Fibroblast of mammary gland (primary cell): ENCODE measurements around the gene ZNF655.
"Not testable (repeated sequence)": the region's sequence is repeated elsewhere in the genome, so short reads cannot be mapped to it uniquely, and the experiment has no call there.

Source experiments
- DNase-seq: peaks from one replicate; pipeline ENCODE4 v3.0.0-alpha.2; 2010; ENCODE audit warnings: low read depth
- H3K4me3 ChIP-seq: 2 replicates; pipeline ENCODE4 v1.5.1; 2011; ENCODE audit warnings: low read depth, mild to moderate bottlenecking, low read length, moderate library complexity; ENCODE audit not compliant: control insufficient read depth
- CTCF ChIP-seq: conservative IDR thresholded peaks from 2 replicates; pipeline ENCODE4 v1.5.1; 2011; ENCODE audit warnings: low read depth, low read length, inconsistent platforms; ENCODE audit not compliant: control insufficient read depth, insufficient read depth

ZNF655 gene

GRCh38 chr7:99573257-99573656, 14.8 kb downstream of the ZNF655 start:
- no peak overlapping the region for H3K4me3 ChIP-seq
- no peak for TF ChIP-seq CTCF
- no peak for DNase-seq

GRCh38 chr7:99576251-99576650, 17.8 kb downstream of the ZNF655 start:
- no peak overlapping the region for H3K4me3 ChIP-seq
- no peak for DNase-seq
- TF ChIP-seq CTCF: no peak

- no peak for TF ChIP-seq CTCF
- H3K4me3 ChIP-seq: peak overlapping the region; percentile 57
- no peak for DNase-seq
Observed at GRCh38 chr7:99579281-99579955, 21.0 kb downstream of the ZNF655 start.

- peak overlapping the region; percentile 57 for H3K4me3 ChIP-seq
- peak; percentile 26 for TF ChIP-seq CTCF
- DNase-seq: peak; percentile 33
Observed at GRCh38 chr7:99579956-99580777, 21.7 kb downstream of the ZNF655 start.

- peak overlapping the region; percentile 57 for H3K4me3 ChIP-seq
- not testable (repeated sequence) for DNase-seq
Observed at GRCh38 chr7:99580778-99581332, 22.4 kb downstream of the ZNF655 start.

GRCh38 chr7:99588868-99589267, 30.4 kb downstream of the ZNF655 start:
- H3K4me3 ChIP-seq: no peak overlapping the region
- TF ChIP-seq CTCF: no peak

GRCh38 chr7:99594948-99595745, 36.7 kb downstream of the ZNF655 start:
- TF ChIP-seq CTCF: no peak
- no peak overlapping the region for H3K4me3 ChIP-seq

More at GRCh38 chr7:99588868-99589267, 30.4 kb downstream of the ZNF655 start:
- DNase-seq: no peak

More at GRCh38 chr7:99594948-99595745, 36.7 kb downstream of the ZNF655 start:
- no peak for DNase-seq
